Tibial nerve (tissue), 4 donors: ENCODE results near the gene DSN1. TPM values are rescaled to one million over a fixed set of nuclear protein-coding genes. Genes with fewer than 3 reads are reported as not detected.
A peak's percentile ranks its signal among the peaks of the same experiment; 100 is the strongest.

ENCODE experiments used
- DNase-seq, 2 donors: peaks; one replicate each; pipeline ENCODE4 v3.0.0-alpha.2; 2019; ENCODE audit warnings: low spot score in 2 of 2
- H3K27ac ChIP-seq, 4 donors: fragments of 200-600 bp; sonication (generic) in 3 of 4; one replicate each; pipeline ENCODE4 v1.5.1; 2017 to 2019; ENCODE audit warnings: mild to moderate bottlenecking in 1 of 4
- H3K27me3 ChIP-seq, 2 donors: fragments of 200-600 bp; sonication (generic) in 1 of 2; one replicate each; pipeline versions ENCODE4 v1.5.1 to v1.6.0; 2017 to 2019
- H3K36me3 ChIP-seq, 3 donors: fragments of 200-600 bp; sonication (generic); one replicate each; pipeline ENCODE4 v1.5.1; 2018 to 2019
- H3K4me1 ChIP-seq, 4 donors: fragments of 200-600 bp; sonication (generic) in 3 of 4; one replicate each; pipeline ENCODE4 v1.5.1; 2017 to 2019
- H3K4me3 ChIP-seq, 4 donors: fragments of 200-600 bp; sonication (generic) in 3 of 4; one replicate each; pipeline ENCODE4 v1.5.1; 2017 to 2019; ENCODE audit warnings: mild to moderate bottlenecking in 1 of 4, moderate library complexity in 1 of 4
- H3K9me3 ChIP-seq, 4 donors: fragments of 200-600 bp; sonication (generic) in 3 of 4; one replicate each; pipeline ENCODE4 v1.5.1; 2017 to 2019
- CTCF ChIP-seq, 5 experiments: fragments of 200-600 bp in 3 of 5; fragments of 450-650 bp in 2 of 5; sonication (generic) in 3 of 5; IDR thresholded peaks; one replicate each; pipeline ENCODE4 v1.5.1; 2016 to 2019; ENCODE audit warnings: antibody characterized with exemption in 5 of 5, mild to moderate bottlenecking in 3 of 5, moderate library complexity in 2 of 5
- EP300 ChIP-seq, 2 donors: sonication (generic); formaldehyde crosslinking; IDR thresholded peaks; one replicate each; pipeline ENCODE4 v1.6.1; 2017; ENCODE audit warnings: antibody characterized with exemption in 2 of 2, mild to moderate bottlenecking in 1 of 2
- POLR2A ChIP-seq, 2 donors: fragments of 450-650 bp; IDR thresholded peaks; one replicate each; pipeline ENCODE4 v1.6.1; 2017; ENCODE audit warnings: antibody characterized with exemption in 2 of 2, mild to moderate bottlenecking in 2 of 2, moderate library complexity in 2 of 2
- WGBS, 2 donors: methylation state at CpG; one replicate each; pipeline ENCODE4 v1.1.5; 2018; 5-methylcytosine and 5-hydroxymethylcytosine counted together
- total RNA-seq, 4 donors: library from RNA; depleted of rRNA; stranded (reverse); fragments of >200 nt; gene quantifications; one replicate each; pipeline ENCODE4 v1.1.0, GENCODE V29; 2016

DSN1 gene
- total RNA-seq, 4 donors from 2014 or later, result 5.4 to 14.9 (median 8.6) TPM

- whole genome bisulfite sequencing, 2 donors, result 59 to 75% methylated on average over 2 of the region's 2 CpGs
- Histone ChIP-seq H3K9me3 (no peaks in the 10 kb centered on the region), H3K27ac (peak overlapping the region in 3 of 4 donors; percentile 90 to 98 (median 97)), H3K4me3 (no peak overlapping the region), H3K27me3 (no peaks in the 10 kb centered on the region), H3K36me3 (peaks cover 0 to 7% (median 0%) of the 10 kb centered on the region in 3 donors), H3K4me1 (peaks cover 0 to 36% (median 11%) of the 10 kb centered on the region in 4 donors)
- TF ChIP-seq POLR2A (IDR thresholded peaks at IDR 0.05), result no peak
- no peak for TF ChIP-seq CTCF (IDR thresholded peaks at IDR 0.05)
- TF ChIP-seq EP300 (IDR thresholded peaks at IDR 0.05), result no peak
- peak in 1 of 2 donors; percentile 51 for DNase-seq
Observed at GRCh38 chr20:36775196-36775595, 1.6 kb upstream of the DSN1 start.

GRCh38 chr20:36773107-36773596, 411 bp downstream of the DSN1 start:
- WGBS, 2 donors, result 1 to 2% methylated on average over 9 to 25 of the region's 28 CpGs
- Histone ChIP-seq H3K9me3 (no peaks in the 10 kb centered on the region), H3K4me1 (peaks cover 0 to 44% (median 11%) of the 10 kb centered on the region in 4 donors), H3K36me3 (peaks cover 0 to 11% (median 0%) of the 10 kb centered on the region in 3 donors), H3K4me3 (peak overlapping the region; percentile 39 to 89 (median 73)), H3K27ac (peak overlapping the region; percentile 89 to 98 (median 94)), H3K27me3 (no peaks in the 10 kb centered on the region)
- DNase-seq, result no peak
- TF ChIP-seq CTCF (IDR thresholded peaks at IDR 0.05) (no peak), EP300 (IDR thresholded peaks at IDR 0.05) (no peak), POLR2A (IDR thresholded peaks at IDR 0.05) (no peak)

GRCh38 chr20:36770680-36771079, 2.9 kb downstream of the DSN1 start:
- Histone ChIP-seq H3K36me3 (peaks cover 0 to 27% (median 0%) of the 10 kb centered on the region in 3 donors), H3K4me1 (peaks cover 0 to 37% (median 11%) of the 10 kb centered on the region in 4 donors), H3K27me3 (no peaks in the 10 kb centered on the region), H3K9me3 (no peaks in the 10 kb centered on the region), H3K4me3 (no peak overlapping the region), H3K27ac (no peak overlapping the region)
- 88 to 91% methylated on average over 7 of the region's 7 CpGs for WGBS, 2 donors
- TF ChIP-seq EP300 (IDR thresholded peaks at IDR 0.05), result no peak
- no peak for TF ChIP-seq CTCF (IDR thresholded peaks at IDR 0.05)
- TF ChIP-seq POLR2A (IDR thresholded peaks at IDR 0.05), result no peak
- DNase-seq, result no peak

GRCh38 chr20:36768768-36769430, 4.7 kb downstream of the DSN1 start:
- DNase-seq, result no peak
- Histone ChIP-seq H3K9me3 (no peaks in the 10 kb centered on the region), H3K4me3 (no peak overlapping the region), H3K4me1 (peaks cover 0 to 22% (median 8%) of the 10 kb centered on the region in 4 donors), H3K27ac (peak overlapping the region in 1 of 4 donors; percentile 31), H3K27me3 (no peaks in the 10 kb centered on the region), H3K36me3 (peaks cover 0 to 27% (median 0%) of the 10 kb centered on the region in 3 donors)
- no peak for TF ChIP-seq EP300 (IDR thresholded peaks at IDR 0.05)
- no peak for TF ChIP-seq CTCF (IDR thresholded peaks at IDR 0.05)
- TF ChIP-seq POLR2A (IDR thresholded peaks at IDR 0.05), result no peak
- WGBS, 2 donors, result 56 to 61% methylated on average over 5 of the region's 5 CpGs

GRCh38 chr20:36761125-36761524, 12.4 kb downstream of the DSN1 start:
- TF ChIP-seq POLR2A (IDR thresholded peaks at IDR 0.05) (no peak), EP300 (IDR thresholded peaks at IDR 0.05) (no peak), CTCF (IDR thresholded peaks at IDR 0.05) (no peak)
- 93 to 97% methylated on average over 4 of the region's 4 CpGs for WGBS, 2 donors
- Histone ChIP-seq H3K36me3 (peaks cover 0 to 21% (median 0%) of the 10 kb centered on the region in 3 donors), H3K4me1 (peaks cover 0 to 6% (median 0%) of the 10 kb centered on the region in 4 donors), H3K27me3 (no peaks in the 10 kb centered on the region), H3K4me3 (no peak overlapping the region), H3K9me3 (no peaks in the 10 kb centered on the region), H3K27ac (no peak overlapping the region)
- DNase-seq, result no peak
